Ovary (tissue), 3 donors: ENCODE results near the gene CDC42BPA.

Experiments used
- CTCF ChIP-seq, 3 donors: fragments of 450-650 bp in 2 of 3; fragments of 200-600 bp in 1 of 3; IDR thresholded peaks; one replicate each; pipeline versions ENCODE4 v1.5.1 to v1.8.0; 2016 to 2022; ENCODE audit warnings: antibody characterized with exemption in 3 of 3, mild to moderate bottlenecking in 1 of 3
- POLR2A ChIP-seq: fragments of 450-650 bp; IDR thresholded peaks from one replicate; pipeline ENCODE4 v1.6.1; 2017; ENCODE audit warnings: antibody characterized with exemption, mild to moderate bottlenecking, moderate library complexity
- donor health status: DM: no; HTN: no; CAD: no.

- no peak for TF ChIP-seq CTCF (IDR thresholded peaks at IDR 0.05)
- TF ChIP-seq POLR2A = no peak
These were observed 98.5 kb downstream of the CDC42BPA start for GRCh38 chr1:227219715-227220292.
